Measurements from ENCODE around the gene CNTNAP2.

CNTNAP2 gene

DNA sequence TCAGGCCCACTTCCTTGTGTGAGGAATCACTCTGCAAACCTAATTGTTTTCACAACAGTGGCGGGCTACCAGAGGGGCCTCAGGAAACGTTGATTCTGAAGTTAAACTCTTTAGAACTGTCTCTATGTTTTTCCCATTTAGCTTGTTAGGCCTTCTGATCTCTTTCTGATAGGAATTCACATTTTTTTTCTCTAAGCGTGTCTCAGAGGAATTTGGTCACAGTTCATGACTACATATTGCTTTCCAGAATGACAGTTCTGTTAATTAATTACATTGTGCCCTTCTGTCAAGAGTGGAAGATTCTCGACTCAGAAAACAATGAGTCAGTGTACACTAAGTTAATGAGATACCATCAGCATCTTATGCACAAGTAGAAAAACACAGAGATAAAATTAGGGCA lies 2004.8 kb downstream of the CNTNAP2 start:
- no peak for DNase-seq
- TF ChIP-seq GATA1 (IDR thresholded peaks at IDR 0.05; ENCODE audit: low read depth, low read length), result no peak
- TF ChIP-seq POLR2A (IDR thresholded peaks at IDR 0.05; ENCODE audit: low read length), result no peak

DNA sequence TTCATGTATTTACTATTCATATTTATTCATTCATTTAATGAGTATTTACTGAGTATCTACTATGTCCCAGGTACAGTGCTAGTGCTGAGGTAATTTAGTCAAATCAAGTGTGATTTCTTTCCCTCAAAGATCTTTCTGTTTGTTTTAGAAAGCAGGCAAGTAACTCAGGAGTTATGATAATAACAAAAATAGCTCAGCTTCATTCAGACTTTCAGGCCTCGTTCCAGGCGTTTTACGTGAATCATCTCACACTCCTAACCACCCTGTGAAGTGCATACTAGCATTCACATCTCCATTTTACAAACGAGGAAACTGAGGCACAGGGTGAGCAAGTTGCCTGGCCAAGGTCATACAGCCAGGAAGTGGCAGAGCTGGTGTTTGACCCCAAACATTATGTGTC lies 2005.2 kb downstream of the CNTNAP2 start:
- TF ChIP-seq GATA1 (IDR thresholded peaks at IDR 0.05; ENCODE audit: low read depth, low read length) (no peak), POLR2A (IDR thresholded peaks at IDR 0.05; ENCODE audit: low read length) (no peak)
- DNase-seq, result no peak

DNA sequence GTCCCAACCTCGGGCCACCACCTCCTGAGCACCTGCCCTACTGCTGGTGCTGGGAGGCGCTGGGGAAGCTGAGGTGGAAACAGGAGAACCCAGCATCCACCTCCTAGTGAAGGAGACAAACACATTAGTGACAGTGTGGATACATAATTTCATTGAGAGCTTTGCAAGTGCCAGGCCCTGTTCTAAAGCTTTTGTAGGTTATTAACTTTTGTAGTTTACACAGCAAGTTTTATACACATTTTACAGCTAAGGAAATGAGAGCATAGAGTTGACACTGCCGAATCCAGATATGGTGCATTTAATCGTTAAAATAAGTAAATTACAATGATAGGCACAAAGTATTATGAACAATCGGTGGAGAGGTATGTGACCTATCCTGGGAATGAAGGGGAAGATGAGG lies 2007.9 kb downstream of the CNTNAP2 start:
- no peak for DNase-seq
- TF ChIP-seq GATA1 (IDR thresholded peaks at IDR 0.05; ENCODE audit: low read depth, low read length), result no peak
- TF ChIP-seq POLR2A (IDR thresholded peaks at IDR 0.05; ENCODE audit: low read length), result no peak

DNA sequence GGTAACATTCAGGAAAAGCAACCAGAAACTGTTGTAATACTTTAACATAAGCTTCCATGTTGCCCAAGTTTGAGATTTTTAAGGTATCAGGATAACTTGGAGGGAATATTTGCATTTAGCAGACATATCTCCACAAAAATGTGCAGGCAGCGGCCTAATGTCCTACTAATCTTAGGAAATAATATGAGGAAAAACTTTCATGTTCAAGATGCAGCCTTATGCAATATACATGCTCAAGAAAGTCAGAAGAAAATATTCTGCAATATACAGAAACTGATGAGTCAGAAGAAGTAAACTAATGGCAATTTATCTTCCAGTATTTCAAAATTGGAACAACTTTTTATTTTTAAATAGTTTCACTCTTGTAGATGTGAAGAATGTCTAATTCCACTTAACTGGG lies 2010.8 kb downstream of the CNTNAP2 start:
- TF ChIP-seq GATA1 (IDR thresholded peaks at IDR 0.05; ENCODE audit: low read depth, low read length), result no peak
- no peak for TF ChIP-seq POLR2A (IDR thresholded peaks at IDR 0.05; ENCODE audit: low read length)
- DNase-seq, result no peak

DNA sequence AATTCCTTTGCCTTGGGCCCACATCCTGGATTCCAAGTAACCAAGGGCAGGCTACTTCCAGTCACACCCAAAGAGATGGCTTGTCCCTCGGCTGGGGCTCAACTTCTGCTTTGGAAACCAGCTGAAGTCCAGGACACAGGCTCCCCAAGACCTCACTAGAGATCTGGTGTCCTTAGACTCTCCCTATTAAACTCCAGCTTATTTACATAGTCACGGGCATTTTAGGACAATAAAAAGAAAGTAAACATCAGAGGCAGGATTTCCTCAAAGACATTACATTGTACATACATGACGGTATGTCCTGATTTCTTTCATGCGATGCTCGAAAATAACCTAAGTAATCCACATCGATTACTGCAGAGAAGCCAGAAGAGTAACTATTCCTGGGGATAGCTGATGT lies 2012.4 kb downstream of the CNTNAP2 start:
- no peak for DNase-seq
- no peak for TF ChIP-seq GATA1 (IDR thresholded peaks at IDR 0.05; ENCODE audit: low read depth, low read length)
- TF ChIP-seq POLR2A (IDR thresholded peaks at IDR 0.05; ENCODE audit: low read length), result no peak

DNA sequence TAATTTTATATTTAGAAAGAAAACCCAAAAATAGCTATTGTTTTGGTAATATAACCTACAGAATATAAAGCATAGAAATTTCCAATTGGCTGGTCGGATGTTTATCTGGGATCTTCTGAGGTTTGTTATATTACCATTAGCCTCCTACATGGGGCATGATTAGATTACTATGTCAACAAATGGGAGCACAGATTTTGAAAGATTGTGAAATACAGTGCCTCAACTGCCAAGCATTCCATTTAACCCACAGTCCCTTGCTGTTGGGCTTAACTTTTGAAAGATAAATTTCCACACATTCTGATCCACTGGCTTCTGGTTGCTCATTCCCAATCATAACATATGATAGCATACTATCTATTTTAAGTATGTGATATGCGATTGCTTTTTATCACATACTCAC lies 2018.5 kb downstream of the CNTNAP2 start:
- TF ChIP-seq GATA1 (IDR thresholded peaks at IDR 0.05; ENCODE audit: low read depth, low read length) (no peak), POLR2A (IDR thresholded peaks at IDR 0.05; ENCODE audit: low read length) (no peak)
- no peak for DNase-seq

DNA sequence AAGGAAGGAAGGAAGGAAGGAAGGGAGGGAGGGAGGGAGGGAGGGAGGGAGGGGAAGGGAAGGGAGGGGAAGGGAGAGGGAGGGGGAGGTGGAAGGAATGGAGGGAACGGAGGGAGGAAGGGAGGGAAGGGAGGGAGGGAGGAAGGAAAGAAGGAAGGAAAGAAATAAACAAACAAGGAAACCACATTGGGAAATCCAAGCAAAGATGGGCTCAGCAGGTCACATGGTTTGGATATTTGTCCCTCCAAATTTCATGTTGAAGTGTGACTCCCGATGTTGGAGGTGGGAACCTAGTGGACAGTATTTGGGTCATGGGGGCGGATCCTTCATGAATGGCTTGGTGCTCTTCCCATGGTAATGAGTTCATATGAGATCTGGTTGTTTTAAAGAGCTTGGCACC lies 2019.4 kb downstream of the CNTNAP2 start:
- DNase-seq, result no peak
- no peak for TF ChIP-seq GATA1 (IDR thresholded peaks at IDR 0.05; ENCODE audit: low read depth, low read length)
- no peak for TF ChIP-seq POLR2A (IDR thresholded peaks at IDR 0.05; ENCODE audit: low read length)

DNA sequence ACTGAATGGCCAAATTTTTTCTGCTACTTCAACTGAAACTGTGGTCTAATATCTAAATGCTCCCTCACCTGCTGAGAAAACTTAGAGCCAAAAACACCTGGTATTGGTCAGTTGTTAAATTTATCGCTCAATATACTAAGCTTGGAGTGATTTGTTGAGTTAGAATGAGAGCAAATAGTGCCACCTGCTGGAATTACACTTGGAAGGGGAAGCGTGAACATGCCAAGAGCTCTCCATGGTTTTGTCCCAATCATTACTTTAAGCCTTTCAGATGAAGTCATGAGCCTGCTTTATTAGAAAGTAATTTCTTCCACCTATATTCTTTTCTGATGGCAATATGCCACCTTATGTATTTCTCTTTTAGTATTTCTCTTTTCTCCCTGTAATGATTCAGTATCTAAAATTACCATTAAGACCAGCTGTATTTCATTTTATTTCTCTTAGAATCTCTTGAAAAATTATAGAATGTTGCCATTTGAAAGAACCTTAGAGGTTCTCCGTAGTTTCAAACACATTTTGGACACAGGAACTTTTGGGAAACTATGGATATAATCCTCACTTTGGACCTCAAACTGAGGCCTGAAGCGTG lies 2026.2 kb downstream of the CNTNAP2 start:
- TF ChIP-seq GATA1 (IDR thresholded peaks at IDR 0.05; ENCODE audit: low read depth, low read length) (no peak), POLR2A (IDR thresholded peaks at IDR 0.05; ENCODE audit: low read length) (no peak)
- peak; percentile 22 to 50 for DNase-seq

DNA sequence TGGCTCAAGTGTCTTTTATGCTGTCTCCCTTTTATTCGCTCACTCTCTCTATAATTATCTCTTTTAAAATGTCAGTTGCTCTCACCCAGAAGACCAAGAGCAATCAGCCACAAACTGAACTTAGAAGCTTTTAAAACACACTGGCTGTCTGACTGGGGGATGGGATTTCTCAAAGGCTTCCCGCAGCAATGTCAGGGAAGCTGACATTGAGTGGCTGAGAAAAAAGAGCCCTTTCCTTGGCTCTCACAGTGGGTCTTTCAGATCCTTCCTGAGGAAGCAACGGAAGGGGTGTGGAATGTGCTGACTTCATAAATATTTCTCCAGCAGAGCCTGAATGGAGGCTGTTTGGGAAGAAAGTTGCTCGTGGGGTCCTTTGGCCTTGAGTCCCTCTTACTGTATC lies 2028.2 kb downstream of the CNTNAP2 start:
- no peak for TF ChIP-seq POLR2A (IDR thresholded peaks at IDR 0.05; ENCODE audit: low read length)
- no peak for TF ChIP-seq GATA1 (IDR thresholded peaks at IDR 0.05; ENCODE audit: low read depth, low read length)
- no peak for DNase-seq

DNA sequence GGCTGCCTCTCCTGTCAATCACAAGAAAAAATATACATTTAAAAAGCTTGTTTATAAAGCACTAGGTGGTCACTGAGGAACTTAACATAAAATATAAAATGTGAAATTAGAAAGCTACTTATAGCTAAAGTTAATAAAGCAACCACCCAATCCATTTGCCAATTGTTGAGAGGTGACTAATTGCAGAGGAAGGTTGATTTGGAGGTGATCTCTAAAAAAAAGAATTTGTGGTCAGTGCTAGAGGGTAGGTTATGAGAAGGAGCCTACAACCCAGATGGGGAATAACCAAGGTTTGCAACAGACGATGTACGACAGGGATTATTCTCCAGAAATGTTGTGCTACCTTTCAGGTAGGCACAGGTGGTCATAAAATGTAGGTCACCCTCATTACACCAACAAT lies 2029.7 kb downstream of the CNTNAP2 start:
- no peak for DNase-seq
- TF ChIP-seq POLR2A (IDR thresholded peaks at IDR 0.05; ENCODE audit: low read length) (no peak), GATA1 (IDR thresholded peaks at IDR 0.05; ENCODE audit: low read depth, low read length) (no peak)

DNA sequence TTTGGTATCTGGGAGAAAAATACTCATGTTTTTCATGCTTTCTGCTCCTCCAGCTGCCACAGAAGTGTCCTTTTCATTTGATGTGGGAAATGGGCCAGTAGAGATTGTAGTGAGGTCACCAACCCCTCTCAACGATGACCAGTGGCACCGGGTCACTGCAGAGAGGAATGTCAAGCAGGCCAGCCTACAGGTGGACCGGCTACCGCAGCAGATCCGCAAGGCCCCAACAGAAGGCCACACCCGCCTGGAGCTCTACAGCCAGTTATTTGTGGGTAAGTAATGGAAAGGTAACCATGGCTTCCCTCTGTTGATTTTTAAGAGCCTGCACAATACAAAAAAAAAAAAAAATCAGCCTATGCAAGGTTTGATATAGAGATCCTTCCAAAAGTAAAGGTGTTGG lies 2030.8 kb downstream of the CNTNAP2 start:
- TF ChIP-seq GATA1 (IDR thresholded peaks at IDR 0.05; ENCODE audit: low read depth, low read length) (no peak), POLR2A (IDR thresholded peaks at IDR 0.05; ENCODE audit: low read length) (no peak)
- no peak for DNase-seq

DNA sequence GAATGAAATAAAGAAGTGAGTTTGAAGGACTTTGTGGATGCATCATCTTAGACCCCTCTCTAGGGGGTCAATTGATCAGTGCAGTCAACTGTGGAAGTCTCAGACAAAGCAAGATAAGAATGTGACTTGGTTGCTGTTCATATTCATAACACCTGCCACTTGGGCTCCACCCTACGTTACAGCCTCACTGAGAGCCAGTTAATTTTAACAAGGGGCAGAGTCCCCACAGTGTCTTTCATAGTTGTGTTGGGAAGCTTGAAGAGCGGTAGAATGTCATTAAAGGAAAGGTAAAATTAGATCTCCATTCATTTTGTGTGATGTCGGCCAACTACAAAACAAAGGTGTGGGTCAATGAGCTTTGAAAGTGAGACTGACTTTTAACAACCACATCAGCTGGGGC lies 2031.9 kb downstream of the CNTNAP2 start:
- no peak for TF ChIP-seq POLR2A (IDR thresholded peaks at IDR 0.05; ENCODE audit: low read length)
- TF ChIP-seq GATA1 (IDR thresholded peaks at IDR 0.05; ENCODE audit: low read depth, low read length), result no peak
- DNase-seq, result no peak

DNA sequence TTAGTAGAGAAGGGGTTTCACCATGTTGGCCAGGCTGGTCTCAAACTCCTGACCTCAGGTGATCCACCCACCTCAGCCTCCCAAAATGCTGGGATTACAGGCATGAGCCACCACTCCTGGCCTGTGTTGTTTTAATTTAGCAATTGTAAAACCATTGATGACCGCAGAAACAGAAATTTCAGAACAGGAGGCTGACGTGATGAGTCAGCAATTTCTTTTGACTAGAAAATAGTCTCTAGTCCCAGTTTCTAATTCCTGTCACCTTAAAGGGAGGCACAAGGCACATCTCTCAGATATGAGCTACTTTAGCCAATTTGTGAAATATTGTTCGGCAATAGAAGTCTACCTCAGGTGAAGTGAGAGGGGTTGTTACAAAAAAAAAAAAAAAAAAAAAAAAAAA lies 2033.1 kb downstream of the CNTNAP2 start:
- no peak for TF ChIP-seq GATA1 (IDR thresholded peaks at IDR 0.05; ENCODE audit: low read depth, low read length)
- TF ChIP-seq POLR2A (IDR thresholded peaks at IDR 0.05; ENCODE audit: low read length), result no peak
- no peak for DNase-seq

DNA sequence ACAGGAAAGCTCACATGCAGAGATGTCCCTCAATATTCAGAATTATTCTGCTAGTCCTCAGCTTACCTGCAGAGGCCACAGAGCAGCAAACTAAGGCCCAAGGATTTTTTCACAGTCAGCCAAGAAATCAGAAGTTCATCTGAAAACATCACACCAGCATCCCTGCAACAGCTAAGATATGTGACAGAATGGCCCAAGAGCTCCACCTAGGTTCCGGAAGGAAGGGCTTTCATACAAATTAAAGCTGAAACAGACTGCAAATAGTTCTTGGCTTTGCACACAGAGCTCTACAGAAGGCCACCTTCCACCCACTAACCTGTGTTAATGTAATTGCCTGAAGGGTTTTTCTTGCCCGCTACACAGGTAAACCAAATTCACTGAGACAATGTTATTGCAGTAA lies 2035.2 kb downstream of the CNTNAP2 start:
- TF ChIP-seq POLR2A (IDR thresholded peaks at IDR 0.05; ENCODE audit: low read length) (no peak), GATA1 (IDR thresholded peaks at IDR 0.05; ENCODE audit: low read depth, low read length) (no peak)
- no peak for DNase-seq

DNA sequence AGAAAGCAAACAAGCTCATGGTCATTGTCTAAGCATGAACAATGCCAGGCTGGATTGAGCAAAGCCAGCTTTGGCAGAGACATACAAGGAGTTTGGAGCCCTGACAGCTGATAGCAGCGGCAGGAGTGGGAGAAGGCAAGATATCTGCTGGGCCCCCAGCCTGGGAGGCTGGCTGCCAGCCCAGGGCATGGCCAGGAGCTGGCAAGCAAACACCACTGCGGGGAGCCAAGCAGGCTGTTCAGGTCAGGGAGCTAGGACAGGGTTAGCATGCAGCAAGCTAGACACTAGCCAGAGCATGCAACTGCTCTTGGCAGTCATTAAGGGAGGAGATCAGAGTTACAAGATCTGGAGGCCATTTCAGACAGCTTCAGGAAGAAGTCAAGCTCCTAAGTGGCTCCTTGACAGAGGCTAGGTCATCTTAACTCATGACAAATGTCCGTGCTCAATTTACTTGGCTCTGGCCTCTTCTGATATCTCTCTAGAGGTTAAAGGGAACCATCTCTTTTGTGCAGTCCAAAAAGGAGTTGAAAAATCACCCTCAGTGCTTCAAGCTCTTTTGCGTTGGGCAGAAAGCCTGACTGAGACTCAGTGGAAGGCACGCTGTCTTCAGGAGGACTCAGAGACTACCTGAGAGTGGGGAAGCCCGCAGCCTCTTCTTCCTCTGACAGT lies 2037.1 kb downstream of the CNTNAP2 start:
- TF ChIP-seq GATA1 (IDR thresholded peaks at IDR 0.05; ENCODE audit: low read depth, low read length), result no peak
- no peak for TF ChIP-seq POLR2A (IDR thresholded peaks at IDR 0.05; ENCODE audit: low read length)
- no peak for DNase-seq
